ENCODE measurements around the gene RRAS2. TPM values are rescaled to one million over a fixed set of nuclear protein-coding genes. Genes with fewer than 3 reads are reported as not detected.

RRAS2 gene
- polyA plus RNA-seq, 4 donors, result 52.4 to 64.9 (median 60.8) TPM

DNA sequence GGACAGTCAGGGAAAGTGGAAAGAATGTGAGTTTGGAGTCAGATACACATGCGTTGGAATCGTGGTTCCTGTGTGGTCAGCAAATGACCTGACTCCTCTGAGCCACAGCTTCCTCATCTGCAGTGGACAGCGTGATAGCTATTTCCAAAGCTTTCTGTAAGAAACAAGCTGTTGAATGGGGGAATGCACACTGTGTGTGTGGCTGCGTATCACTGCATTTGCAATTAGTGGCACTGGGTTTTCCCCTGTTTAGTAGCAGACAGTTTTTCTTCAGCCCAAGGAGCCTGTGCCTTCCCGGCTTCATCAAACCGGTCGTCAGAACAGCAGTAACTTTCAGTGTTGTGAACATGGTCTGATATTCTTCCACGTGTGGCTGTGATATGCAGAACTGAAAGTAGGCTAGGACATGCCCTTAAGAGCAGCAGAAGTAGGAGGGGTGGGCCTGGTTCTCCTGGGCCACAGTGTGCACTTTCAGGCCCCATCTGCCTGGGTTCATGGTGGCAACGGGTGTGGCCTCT, 121.5 kb downstream of the RRAS2 start:
- no peak for DNase-seq (ENCODE audit: low read depth in 4 of 4, low spot score in 3 of 4)

DNA sequence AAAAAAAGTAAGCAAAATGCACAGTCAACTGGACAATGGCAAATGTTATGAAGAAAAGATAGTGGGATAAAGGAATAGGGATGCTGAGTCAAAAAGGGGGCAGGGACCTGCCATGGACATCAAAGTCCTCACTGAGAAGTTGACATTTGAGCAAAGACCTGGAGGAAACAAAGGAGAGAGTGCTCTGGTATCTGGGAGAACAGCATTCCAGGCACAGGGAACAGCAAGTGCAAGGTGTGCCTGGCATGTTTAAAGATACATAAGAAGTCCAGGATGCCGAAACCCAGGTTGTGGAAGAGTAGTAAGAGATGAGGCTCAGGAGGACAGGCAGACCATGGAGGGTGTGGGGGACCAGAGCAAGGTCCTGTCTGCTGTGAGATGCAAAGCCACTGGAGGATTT, 123.3 kb downstream of the RRAS2 start:
- no peak for DNase-seq (ENCODE audit: low read depth in 4 of 4, low spot score in 3 of 4)

DNA sequence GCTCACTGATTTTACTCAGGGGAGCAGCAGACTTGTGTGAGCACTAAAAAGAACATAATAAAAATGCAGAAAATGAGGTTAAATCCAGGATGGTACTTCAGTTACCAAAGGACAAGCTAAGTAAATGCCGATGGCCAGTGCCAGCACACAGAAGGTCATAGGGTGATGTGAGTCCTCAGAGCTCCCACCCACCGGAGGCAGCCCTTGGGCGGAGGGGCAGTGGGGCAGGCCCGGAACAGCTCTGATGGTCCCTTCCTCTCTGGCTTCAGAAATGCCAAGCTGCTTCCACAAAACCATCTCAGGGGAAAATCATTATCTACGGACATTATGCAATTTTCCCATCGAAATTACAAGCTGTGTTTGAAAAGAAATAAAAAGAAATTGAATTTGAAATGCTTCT, 124.5 kb downstream of the RRAS2 start:
- no peak for DNase-seq (ENCODE audit: low read depth in 4 of 4, low spot score in 3 of 4)

DNA sequence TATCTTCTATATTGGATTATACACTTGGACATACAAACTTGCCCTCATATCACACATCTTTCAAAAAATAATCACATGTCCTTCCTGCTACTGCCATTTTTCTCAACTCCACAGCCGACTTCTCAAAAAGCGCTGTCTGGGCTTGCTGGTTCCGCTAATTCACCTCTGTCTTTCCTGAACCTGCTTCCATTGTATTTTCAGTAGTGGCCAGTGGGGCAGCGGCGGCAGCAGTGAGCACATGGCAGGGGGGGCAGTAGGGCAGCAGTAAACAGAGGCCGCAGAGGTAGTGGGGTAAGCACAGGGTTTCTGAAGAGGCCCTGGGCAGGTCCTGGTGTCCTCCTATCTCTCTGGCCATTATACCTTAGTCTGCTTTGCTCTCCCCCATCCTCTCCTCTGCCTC, 126.3 kb downstream of the RRAS2 start:
- no peak for DNase-seq (ENCODE audit: low read depth in 4 of 4, low spot score in 3 of 4)

DNA sequence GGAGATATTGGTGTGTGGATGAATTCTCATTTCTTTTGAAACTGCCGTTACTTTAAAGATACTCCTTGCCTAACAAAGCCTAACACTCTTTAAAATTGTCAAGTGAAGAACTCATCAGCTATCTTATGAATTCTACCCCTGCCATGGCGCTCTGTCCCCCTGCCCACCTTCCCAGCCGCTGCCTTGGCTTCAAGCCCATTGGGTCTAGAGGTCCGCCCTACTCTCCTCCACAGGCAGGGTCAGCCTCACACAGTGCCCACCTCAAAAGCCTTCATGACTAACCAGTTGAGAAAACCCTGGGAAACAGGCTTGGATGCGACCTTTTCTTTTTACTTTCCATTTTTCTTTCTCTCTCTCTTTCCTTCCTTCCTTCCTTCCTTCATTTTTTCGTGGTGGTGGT, 128.6 kb downstream of the RRAS2 start:
- DNase-seq (ENCODE audit: low read depth in 4 of 4, low spot score in 3 of 4), result no peak

DNA sequence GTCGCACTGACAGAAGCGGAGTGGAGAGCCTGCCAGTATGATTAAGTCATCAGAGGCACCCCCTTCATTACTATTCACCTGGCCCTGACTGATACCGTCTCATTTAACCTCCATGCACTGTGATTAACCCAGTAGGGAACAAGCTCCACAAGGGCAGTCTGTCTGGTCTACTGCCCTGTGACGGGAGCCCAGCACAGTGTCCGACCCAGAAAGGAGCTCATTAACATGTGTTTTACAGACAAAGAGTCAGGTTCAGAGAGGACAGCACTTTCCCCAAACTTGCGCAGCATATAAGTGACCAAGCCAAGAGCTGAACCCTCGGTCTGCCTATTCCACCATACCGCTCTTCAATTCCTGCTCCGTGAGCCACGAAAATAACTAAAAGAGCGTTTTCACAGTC, 129.5 kb downstream of the RRAS2 start:
- no peak for DNase-seq (ENCODE audit: low read depth in 4 of 4, low spot score in 3 of 4)

DNA sequence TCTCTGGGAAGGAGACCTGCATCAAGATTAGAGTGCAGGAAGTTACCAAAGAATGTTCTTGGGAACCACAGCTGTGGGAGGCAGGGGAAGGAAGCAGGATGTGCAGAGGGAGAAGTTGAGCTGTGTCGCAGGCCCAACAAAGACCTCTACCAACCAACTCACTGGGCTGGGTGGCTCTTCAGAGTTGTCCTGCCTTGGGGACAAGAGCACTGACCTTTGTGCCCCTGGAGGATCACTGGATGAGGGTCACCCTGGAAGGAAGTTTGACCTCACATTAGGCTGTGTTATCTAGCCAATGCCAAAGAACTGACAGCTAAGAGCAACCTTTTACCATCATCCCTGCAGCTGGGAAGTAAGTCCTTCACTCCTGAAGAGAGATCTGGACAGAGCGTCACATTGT, 130.6 kb downstream of the RRAS2 start:
- DNase-seq (ENCODE audit: low read depth in 4 of 4, low spot score in 3 of 4), result no peak

Other genes starting within 250 kb of the RRAS2 start
- 100 to 1,000 TPM; 137 to 164 (median 151) TPM for gene COPB1, start 140.6 kb upstream of the RRAS2 start, polyA plus RNA-seq (ENCODE audit: insufficient read length in 4 of 4)
- gene PSMA1, start 161.2 kb upstream of the RRAS2 start, polyA plus RNA-seq (ENCODE audit: insufficient read length in 4 of 4), result 100 to 1,000 TPM; 168 to 201 (median 196) TPM